ENCODE results near the gene CAMTA1.

Gene CAMTA1

DNA sequence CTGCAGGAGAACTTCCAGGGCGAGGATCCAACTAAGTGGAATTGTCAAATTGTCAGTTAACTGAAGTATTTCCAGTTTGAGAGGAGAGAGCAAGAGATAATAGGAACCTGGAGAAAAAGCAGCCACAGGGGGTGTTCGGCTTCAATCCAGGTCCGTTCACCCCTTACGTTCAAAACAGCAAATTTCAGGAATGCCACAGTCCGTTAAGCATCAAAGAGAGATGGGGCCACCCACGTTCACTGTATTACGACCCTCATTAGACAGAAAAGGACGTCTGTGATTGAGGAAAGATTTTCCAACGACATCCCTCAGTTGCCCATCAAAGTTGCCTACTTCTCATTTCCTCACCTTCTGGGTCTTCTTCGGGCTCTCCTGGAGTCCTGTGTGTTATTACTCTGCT lies 563.3 kb downstream of the CAMTA1 start:
- no peaks in the 10 kb centered on the region for H3K9me3 ChIP-seq (ENCODE audit: insufficient read depth, low read depth, low read length)
- no peaks in the 10 kb centered on the region for H3K27me3 ChIP-seq (ENCODE audit: insufficient read depth, low read length)
- H3K36me3 ChIP-seq (ENCODE audit: insufficient read depth, low read depth, low read length), result no peaks in the 10 kb centered on the region
- no peak overlapping the region for H3K9ac ChIP-seq (ENCODE audit: low read depth, low read length)
- H3K4me1 ChIP-seq (ENCODE audit: insufficient read depth, low read length), result no peaks in the 10 kb centered on the region
- H3K4me3 ChIP-seq (ENCODE audit: low read length), result no peak overlapping the region
- no peak overlapping the region for H3K27ac ChIP-seq (ENCODE audit: low read length)

DNA sequence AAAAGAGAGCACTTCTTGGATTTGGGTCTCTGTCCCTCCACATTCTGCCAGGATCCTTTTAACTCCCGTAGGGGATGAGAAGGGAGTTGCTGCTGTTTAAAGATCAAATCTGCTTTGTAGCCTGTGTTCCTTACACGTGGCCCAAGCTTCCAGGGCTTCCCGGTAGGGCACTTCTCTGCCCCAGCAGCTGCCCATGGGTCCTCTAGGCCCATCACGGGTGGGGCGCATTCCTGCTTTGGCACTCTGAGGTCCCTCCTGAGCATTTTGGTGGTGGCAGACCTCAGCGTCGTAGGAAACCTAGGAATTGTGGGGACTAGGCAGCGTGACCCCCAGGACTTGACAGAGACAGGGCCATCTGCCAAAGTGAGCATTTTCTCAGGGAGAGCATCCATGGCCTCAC lies 565.5 kb downstream of the CAMTA1 start:
- Histone ChIP-seq H3K9ac (ENCODE audit: low read depth, low read length) (no peak overlapping the region; the same call in 1 of the 2 replicates), H3K36me3 (ENCODE audit: insufficient read depth, low read depth, low read length) (no peaks in the 10 kb centered on the region), H3K4me1 (ENCODE audit: insufficient read depth, low read length) (no peaks in the 10 kb centered on the region), H3K9me3 (ENCODE audit: insufficient read depth, low read depth, low read length) (no peaks in the 10 kb centered on the region), H3K27ac (ENCODE audit: low read length) (no peak overlapping the region), H3K4me3 (ENCODE audit: low read length) (no peak overlapping the region), H3K27me3 (ENCODE audit: insufficient read depth, low read length) (no peaks in the 10 kb centered on the region)

DNA sequence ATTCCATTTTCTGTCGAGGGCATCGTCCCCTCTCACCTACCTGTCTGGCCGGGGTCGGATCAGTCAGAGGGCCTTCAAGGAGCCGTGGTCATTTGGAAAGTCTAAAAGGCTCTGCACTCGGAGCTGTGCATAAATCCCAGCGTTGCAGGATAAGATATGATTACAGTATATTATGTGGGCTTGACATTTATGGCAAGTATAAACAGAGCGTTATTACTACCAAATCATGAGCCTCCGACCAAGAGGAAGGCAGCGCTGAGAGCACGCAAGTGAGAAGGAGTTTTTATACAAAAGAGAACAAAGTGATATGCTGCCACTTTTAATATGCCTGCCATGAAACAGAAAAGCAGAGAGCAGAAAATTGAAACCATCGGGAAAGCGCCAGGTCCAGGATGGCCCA lies 566.4 kb downstream of the CAMTA1 start:
- H3K27ac ChIP-seq (ENCODE audit: low read length), result no peak overlapping the region
- H3K9ac ChIP-seq (ENCODE audit: low read depth, low read length), result no peak overlapping the region
- H3K9me3 ChIP-seq (ENCODE audit: insufficient read depth, low read depth, low read length), result no peaks in the 10 kb centered on the region
- H3K4me3 ChIP-seq (ENCODE audit: low read length), result no peak overlapping the region
- no peaks in the 10 kb centered on the region for H3K36me3 ChIP-seq (ENCODE audit: insufficient read depth, low read depth, low read length)
- H3K27me3 ChIP-seq (ENCODE audit: insufficient read depth, low read length), result no peaks in the 10 kb centered on the region
- H3K4me1 ChIP-seq (ENCODE audit: insufficient read depth, low read length), result no peaks in the 10 kb centered on the region

DNA sequence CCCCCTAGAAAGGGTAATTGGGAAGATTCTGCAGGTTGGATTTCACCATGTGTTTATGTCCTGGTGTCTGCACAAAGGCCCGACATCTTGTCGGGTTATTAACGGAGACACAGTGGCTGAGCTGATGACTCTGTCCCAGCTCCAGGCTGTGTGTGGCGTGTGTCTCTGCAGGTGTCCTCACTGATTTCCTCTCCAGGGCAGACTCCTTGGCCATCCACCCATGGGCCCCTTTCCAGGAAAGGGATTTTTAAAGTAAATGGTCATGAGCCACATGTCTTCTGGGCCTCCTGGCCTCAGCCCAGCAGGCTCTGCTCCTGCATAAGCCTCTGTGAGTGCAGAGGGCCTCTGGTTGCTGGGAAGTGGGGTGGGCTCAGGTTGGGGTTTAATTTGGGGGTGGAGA lies 567.1 kb downstream of the CAMTA1 start:
- Histone ChIP-seq H3K27me3 (ENCODE audit: insufficient read depth, low read length) (no peaks in the 10 kb centered on the region), H3K4me3 (ENCODE audit: low read length) (no peak overlapping the region)

DNA sequence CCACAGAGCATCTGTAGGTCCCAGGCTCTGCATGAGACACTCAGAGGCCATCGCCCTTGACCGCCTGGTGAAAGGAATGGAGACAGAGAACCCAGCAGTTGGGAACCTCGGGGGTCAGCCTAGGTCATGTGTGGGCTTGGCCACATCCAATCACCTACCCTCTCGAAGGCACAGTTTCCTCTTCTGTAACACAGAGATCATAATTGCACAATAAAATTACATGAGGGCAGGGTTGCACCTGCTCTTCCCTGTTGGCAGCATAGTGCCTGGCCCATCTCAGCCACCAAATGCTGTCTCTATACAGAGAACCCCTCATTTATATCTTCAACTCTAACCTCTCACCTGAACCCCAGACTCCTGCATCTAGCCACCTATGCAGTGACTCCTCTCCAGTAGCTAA lies 567.7 kb downstream of the CAMTA1 start:
- no peaks in the 10 kb centered on the region for H3K27me3 ChIP-seq (ENCODE audit: insufficient read depth, low read length)

More for the DNA sequence above, 567.1 kb downstream of the CAMTA1 start:
- Histone ChIP-seq H3K9ac (ENCODE audit: low read depth, low read length) (no peak overlapping the region), H3K4me1 (ENCODE audit: insufficient read depth, low read length) (no peaks in the 10 kb centered on the region), H3K36me3 (ENCODE audit: insufficient read depth, low read depth, low read length) (no peaks in the 10 kb centered on the region), H3K9me3 (ENCODE audit: insufficient read depth, low read depth, low read length) (no peaks in the 10 kb centered on the region), H3K27ac (ENCODE audit: low read length) (no peak overlapping the region)

DNA sequence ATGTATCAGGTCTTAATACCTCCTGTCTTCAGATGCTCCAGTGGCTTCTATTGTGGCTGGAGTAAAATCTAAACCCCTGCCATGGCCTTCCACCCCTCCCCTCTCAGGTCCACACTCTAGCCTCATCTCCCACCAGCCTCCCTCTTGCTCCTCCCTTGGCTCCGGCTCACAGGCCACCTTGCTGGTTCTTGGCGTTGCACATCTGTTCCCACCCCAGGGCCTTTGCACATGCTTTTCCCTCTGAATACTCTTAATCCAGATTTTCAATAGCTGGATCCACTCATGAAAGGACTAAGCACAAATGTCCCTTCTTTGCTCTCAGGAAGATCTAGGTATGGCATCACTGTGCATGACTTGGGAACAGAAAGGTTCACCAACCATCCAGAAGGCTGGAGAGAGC lies 570.4 kb downstream of the CAMTA1 start:
- Histone ChIP-seq H3K27ac (ENCODE audit: low read length) (no peak overlapping the region), H3K9ac (ENCODE audit: low read depth, low read length) (no peak overlapping the region), H3K4me1 (ENCODE audit: insufficient read depth, low read length) (no peaks in the 10 kb centered on the region), H3K4me3 (ENCODE audit: low read length) (no peak overlapping the region), H3K9me3 (ENCODE audit: insufficient read depth, low read depth, low read length) (no peaks in the 10 kb centered on the region), H3K36me3 (ENCODE audit: insufficient read depth, low read depth, low read length) (no peaks in the 10 kb centered on the region), H3K27me3 (ENCODE audit: insufficient read depth, low read length) (no peaks in the 10 kb centered on the region)

More for the DNA sequence above, 567.7 kb downstream of the CAMTA1 start:
- Histone ChIP-seq H3K9ac (ENCODE audit: low read depth, low read length) (no peak overlapping the region), H3K4me3 (ENCODE audit: low read length) (no peak overlapping the region), H3K27ac (ENCODE audit: low read length) (no peak overlapping the region), H3K36me3 (ENCODE audit: insufficient read depth, low read depth, low read length) (no peaks in the 10 kb centered on the region), H3K4me1 (ENCODE audit: insufficient read depth, low read length) (no peaks in the 10 kb centered on the region), H3K9me3 (ENCODE audit: insufficient read depth, low read depth, low read length) (no peaks in the 10 kb centered on the region)

DNA sequence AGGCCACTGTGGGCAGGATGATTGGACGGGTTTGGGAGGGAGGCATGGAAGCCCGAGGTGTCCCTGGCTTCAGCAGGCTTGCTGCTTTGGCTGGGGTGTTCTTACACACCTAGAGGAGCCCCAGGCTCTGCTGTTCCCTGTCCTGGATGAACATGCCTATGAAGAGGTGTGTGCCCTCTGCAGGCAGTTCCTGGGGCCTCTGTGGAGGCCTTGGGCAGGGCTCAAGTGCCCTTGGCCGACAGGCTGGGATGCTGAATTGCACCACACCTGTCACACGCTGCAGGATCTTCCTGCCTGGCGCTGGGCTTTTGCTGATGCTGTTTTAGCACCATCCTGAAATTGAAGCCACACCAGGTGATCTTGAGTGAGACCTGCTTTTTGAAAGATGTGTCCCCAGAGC lies 570.8 kb downstream of the CAMTA1 start:
- H3K9ac ChIP-seq (ENCODE audit: low read depth, low read length), result no peak overlapping the region
- no peaks in the 10 kb centered on the region for H3K9me3 ChIP-seq (ENCODE audit: insufficient read depth, low read depth, low read length)
- no peak overlapping the region for H3K27ac ChIP-seq (ENCODE audit: low read length)
- H3K36me3 ChIP-seq (ENCODE audit: insufficient read depth, low read depth, low read length), result no peaks in the 10 kb centered on the region
- H3K4me3 ChIP-seq (ENCODE audit: low read length), result no peak overlapping the region
- H3K4me1 ChIP-seq (ENCODE audit: insufficient read depth, low read length), result no peaks in the 10 kb centered on the region
- no peaks in the 10 kb centered on the region for H3K27me3 ChIP-seq (ENCODE audit: insufficient read depth, low read length)

DNA sequence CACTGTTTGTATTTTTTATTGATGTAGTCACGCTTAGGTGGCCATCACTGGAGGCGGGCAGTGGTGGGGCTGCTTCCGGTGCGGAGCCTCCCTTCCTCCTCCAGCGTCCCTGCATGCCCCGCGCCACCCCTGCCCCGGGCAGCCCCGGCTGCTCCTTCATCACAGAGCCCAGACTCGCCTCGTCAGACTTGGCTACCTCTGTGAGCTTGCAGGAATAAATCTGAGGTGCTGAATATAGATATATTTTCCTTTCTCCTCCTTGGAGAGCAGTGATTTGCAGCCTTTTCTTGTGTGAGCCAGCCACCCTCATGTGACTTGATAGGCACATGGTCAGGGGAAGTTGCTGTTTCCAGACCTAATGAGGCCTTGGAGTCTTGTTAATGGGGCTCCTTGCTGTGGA lies 573.2 kb downstream of the CAMTA1 start:
- Histone ChIP-seq H3K4me3 (ENCODE audit: low read length) (no peak overlapping the region), H3K9ac (ENCODE audit: low read depth, low read length) (no peak overlapping the region), H3K4me1 (ENCODE audit: insufficient read depth, low read length) (no peaks in the 10 kb centered on the region), H3K27ac (ENCODE audit: low read length) (no peak overlapping the region), H3K9me3 (ENCODE audit: insufficient read depth, low read depth, low read length) (no peaks in the 10 kb centered on the region), H3K36me3 (ENCODE audit: insufficient read depth, low read depth, low read length) (no peaks in the 10 kb centered on the region), H3K27me3 (ENCODE audit: insufficient read depth, low read length) (no peaks in the 10 kb centered on the region)

DNA sequence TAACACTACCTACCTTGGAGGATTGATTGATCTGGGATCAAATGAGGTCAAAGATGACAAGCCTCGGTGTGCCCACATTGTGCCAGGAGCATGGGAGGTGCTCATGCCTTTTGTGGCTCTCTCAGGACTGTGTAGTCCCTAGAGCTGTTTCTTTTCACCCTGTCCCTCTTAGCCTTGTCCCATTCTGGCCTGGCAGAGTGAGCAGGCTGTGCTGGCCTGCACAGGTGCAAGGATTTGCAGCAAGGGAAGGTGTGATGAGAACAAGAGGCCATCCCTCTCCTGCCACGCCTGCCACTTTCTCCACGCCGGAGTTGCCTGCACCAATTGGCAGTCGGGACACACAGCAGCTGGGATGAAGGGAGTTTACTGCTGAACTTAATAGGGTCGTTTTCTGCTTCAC lies 575.3 kb downstream of the CAMTA1 start:
- H3K27ac ChIP-seq (ENCODE audit: low read length), result no peak overlapping the region
- no peaks in the 10 kb centered on the region for H3K36me3 ChIP-seq (ENCODE audit: insufficient read depth, low read depth, low read length)
- H3K4me1 ChIP-seq (ENCODE audit: insufficient read depth, low read length), result no peaks in the 10 kb centered on the region
- H3K9ac ChIP-seq (ENCODE audit: low read depth, low read length), result no peak overlapping the region
- H3K9me3 ChIP-seq (ENCODE audit: insufficient read depth, low read depth, low read length), result no peaks in the 10 kb centered on the region
- no peaks in the 10 kb centered on the region for H3K27me3 ChIP-seq (ENCODE audit: insufficient read depth, low read length)
- H3K4me3 ChIP-seq (ENCODE audit: low read length), result no peak overlapping the region

DNA sequence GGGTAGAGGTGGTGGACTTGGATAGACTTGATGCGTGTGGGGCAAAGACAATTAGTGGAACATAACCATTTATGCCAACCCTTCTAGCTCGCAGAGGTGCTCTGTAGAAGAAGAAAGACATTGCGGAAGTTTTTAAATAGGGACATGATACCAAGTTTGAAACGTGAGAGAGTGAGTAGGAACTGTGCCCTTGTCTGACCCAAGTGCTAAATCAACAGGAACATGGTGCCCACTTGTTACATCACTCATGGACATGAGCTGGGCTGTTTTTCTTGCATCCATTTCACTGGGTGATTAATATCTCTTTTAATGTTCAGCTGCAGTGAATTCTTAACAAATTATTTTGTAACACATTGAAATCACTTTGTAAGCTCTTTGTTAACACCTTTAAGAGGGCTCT lies 577.7 kb downstream of the CAMTA1 start:
- no peaks in the 10 kb centered on the region for H3K27me3 ChIP-seq (ENCODE audit: insufficient read depth, low read length)
- no peaks in the 10 kb centered on the region for H3K9me3 ChIP-seq (ENCODE audit: insufficient read depth, low read depth, low read length)
- H3K36me3 ChIP-seq (ENCODE audit: insufficient read depth, low read depth, low read length), result no peaks in the 10 kb centered on the region
- no peak overlapping the region for H3K9ac ChIP-seq (ENCODE audit: low read depth, low read length)
- no peaks in the 10 kb centered on the region for H3K4me1 ChIP-seq (ENCODE audit: insufficient read depth, low read length)
- H3K4me3 ChIP-seq (ENCODE audit: low read length), result no peak overlapping the region
- H3K27ac ChIP-seq (ENCODE audit: low read length), result no peak overlapping the region

DNA sequence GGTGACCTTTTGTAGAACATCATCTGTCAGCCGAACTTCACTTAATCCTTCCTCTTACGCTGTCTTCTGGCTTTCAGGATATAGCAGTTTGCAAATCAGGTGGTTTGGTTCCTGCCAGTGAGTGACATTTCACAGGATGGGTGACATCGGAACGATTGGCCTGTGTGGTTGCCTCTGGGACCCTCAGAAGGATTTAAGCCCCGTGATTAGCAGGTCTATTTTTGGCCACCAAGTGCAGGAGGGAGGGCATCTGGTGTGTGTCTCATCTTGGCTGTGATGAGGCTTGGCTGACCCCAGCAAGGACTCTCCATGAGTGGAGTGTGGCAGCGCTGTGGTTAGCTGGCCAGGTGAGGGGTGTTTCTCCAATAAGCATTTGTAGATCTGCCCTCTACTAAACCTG lies 578.2 kb downstream of the CAMTA1 start:
- Histone ChIP-seq H3K4me3 (ENCODE audit: low read length) (no peak overlapping the region), H3K9me3 (ENCODE audit: insufficient read depth, low read depth, low read length) (no peaks in the 10 kb centered on the region), H3K36me3 (ENCODE audit: insufficient read depth, low read depth, low read length) (no peaks in the 10 kb centered on the region), H3K4me1 (ENCODE audit: insufficient read depth, low read length) (no peaks in the 10 kb centered on the region), H3K27me3 (ENCODE audit: insufficient read depth, low read length) (no peaks in the 10 kb centered on the region), H3K27ac (ENCODE audit: low read length) (no peak overlapping the region), H3K9ac (ENCODE audit: low read depth, low read length) (no peak overlapping the region)

DNA sequence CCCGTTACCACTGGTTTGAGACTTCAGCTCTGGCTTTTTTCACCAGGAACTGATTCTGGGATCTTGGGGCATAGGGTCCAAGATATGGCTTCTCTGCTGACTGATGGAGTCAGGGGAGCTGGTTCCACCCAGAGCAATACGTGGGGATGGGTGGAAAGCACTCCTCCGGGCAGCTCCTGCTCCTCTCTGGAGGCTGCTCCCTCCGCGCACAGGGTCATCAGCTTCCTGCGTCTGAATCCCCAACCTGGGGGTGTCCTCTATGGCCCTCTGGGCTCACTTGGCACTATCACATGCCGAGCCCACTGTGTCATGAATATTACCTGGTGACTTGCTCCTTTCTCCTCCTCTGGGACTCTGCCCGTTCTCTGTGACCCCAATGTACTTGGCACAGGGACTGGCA lies 580.5 kb downstream of the CAMTA1 start:
- no peaks in the 10 kb centered on the region for H3K9me3 ChIP-seq (ENCODE audit: insufficient read depth, low read depth, low read length)
- no peak overlapping the region for H3K4me3 ChIP-seq (ENCODE audit: low read length)
- no peaks in the 10 kb centered on the region for H3K36me3 ChIP-seq (ENCODE audit: insufficient read depth, low read depth, low read length)
- no peaks in the 10 kb centered on the region for H3K27me3 ChIP-seq (ENCODE audit: insufficient read depth, low read length)
- H3K27ac ChIP-seq (ENCODE audit: low read length), result no peak overlapping the region
- H3K9ac ChIP-seq (ENCODE audit: low read depth, low read length), result no peak overlapping the region
- no peaks in the 10 kb centered on the region for H3K4me1 ChIP-seq (ENCODE audit: insufficient read depth, low read length)
